Epithelial cell of proximal tubule (primary cell): ENCODE measurements around the gene TCERG1L. TPM values are rescaled to one million over a fixed set of nuclear protein-coding genes. Genes with fewer than 3 reads are reported as not detected.
"Not testable (repeated sequence)": the region's sequence is repeated elsewhere in the genome, so short reads cannot be mapped to it uniquely, and the experiment has no call there.

Experiments
- DNase-seq: peaks from one replicate; pipeline ENCODE4 v3.0.0-alpha.2; 2011; ENCODE audit warnings: low read depth
- H3K4me3 ChIP-seq: 2 replicates; pipeline ENCODE4 v1.5.1; 2011; ENCODE audit warnings: low read depth, mild to moderate bottlenecking, low read length
- total RNA-seq: library from RNA; depleted of rRNA; stranded (reverse); fragments of >200 nt; gene quantifications from 2 replicates; pipeline ENCODE4 v1.2.3, GENCODE V29; 2015
- TF ChIP-seq, protein P1 (sequence below): conservative IDR thresholded peaks from 2 replicates; pipeline ENCODE4 v1.5.1; 2012; ENCODE audit warnings: low read depth, mild to moderate bottlenecking, low read length

TCERG1L gene
- total RNA-seq, 1 donor from 2014 or later: not detected

DNA sequence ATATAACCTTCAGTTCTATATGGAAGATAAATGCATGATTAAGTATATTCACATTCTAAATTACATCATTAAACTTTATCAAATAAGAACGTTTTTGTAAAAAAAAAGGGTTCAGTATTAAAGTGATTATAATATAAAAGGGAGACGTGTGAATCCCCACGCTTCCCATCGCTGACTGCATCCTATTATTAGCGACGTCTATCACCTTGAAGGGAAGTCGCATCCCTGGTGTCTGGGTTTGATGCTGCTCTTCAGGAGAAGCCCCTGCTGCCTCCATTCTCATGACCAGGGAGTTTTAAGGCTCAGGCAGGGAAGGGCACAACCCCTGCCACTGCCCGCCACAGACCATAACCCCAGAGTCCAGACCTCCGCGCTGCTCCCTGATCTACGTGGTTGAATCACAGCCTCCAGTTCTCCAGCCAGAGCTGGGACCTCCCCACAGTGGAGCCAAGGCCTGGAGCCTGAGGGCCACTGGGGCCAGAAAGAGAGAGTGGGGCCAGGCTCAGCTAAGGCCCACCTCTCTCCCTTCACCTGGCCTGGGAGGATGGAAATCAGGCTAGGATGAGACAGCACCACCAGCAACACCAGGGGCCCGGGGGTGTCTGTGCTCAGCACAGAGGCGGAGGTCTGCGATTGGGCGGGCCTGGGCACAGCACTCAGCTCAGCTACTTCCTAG lies 130.6 kb downstream of the TCERG1L start:
- TF ChIP-seq, protein P1, sequence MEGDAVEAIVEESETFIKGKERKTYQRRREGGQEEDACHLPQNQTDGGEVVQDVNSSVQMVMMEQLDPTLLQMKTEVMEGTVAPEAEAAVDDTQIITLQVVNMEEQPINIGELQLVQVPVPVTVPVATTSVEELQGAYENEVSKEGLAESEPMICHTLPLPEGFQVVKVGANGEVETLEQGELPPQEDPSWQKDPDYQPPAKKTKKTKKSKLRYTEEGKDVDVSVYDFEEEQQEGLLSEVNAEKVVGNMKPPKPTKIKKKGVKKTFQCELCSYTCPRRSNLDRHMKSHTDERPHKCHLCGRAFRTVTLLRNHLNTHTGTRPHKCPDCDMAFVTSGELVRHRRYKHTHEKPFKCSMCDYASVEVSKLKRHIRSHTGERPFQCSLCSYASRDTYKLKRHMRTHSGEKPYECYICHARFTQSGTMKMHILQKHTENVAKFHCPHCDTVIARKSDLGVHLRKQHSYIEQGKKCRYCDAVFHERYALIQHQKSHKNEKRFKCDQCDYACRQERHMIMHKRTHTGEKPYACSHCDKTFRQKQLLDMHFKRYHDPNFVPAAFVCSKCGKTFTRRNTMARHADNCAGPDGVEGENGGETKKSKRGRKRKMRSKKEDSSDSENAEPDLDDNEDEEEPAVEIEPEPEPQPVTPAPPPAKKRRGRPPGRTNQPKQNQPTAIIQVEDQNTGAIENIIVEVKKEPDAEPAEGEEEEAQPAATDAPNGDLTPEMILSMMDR: no peak
- no peak overlapping the region for H3K4me3 ChIP-seq
- DNase-seq: no peak

DNA sequence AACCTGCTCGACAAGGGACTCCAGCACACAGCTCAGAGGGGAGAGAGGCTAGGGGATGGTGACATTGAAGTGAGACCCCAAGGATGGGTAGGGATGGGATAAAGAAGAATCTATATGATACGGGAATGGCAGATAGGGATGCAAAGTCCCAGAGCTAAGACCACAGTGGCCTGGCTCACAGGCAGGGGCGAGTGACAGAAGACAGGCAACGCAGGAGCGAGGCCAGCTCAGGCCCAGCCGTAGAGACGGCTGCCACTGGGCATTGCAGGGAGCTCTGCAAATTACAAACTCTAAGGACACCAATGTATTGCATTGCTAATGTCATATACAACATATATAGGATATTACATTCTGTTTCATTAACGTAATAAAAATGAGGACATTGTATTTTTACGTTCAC lies 131.4 kb downstream of the TCERG1L start:
- TF ChIP-seq, protein P1: no peak
- DNase-seq: no peak
- H3K4me3 ChIP-seq: no peak overlapping the region

DNA sequence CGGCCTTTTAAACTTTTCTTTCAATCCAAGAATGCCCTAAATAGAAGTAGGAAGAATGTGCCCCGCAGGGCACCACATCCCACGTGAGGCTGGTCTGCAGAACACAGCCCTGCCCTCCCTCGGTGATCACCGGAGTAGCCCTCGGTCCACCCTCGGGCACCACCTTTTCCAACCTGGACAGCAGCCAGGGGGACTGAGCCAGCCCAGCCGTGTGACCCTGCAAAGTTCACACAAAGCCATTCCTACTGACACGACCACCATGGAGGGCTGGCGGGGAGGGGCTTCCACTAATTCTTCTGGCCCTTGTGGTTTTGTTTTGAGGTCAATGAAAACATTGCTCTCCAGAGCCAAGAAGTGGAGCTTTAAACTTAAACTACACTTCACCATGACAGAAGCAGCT lies 132.2 kb downstream of the TCERG1L start:
- TF ChIP-seq, protein P1: no peak

DNA sequence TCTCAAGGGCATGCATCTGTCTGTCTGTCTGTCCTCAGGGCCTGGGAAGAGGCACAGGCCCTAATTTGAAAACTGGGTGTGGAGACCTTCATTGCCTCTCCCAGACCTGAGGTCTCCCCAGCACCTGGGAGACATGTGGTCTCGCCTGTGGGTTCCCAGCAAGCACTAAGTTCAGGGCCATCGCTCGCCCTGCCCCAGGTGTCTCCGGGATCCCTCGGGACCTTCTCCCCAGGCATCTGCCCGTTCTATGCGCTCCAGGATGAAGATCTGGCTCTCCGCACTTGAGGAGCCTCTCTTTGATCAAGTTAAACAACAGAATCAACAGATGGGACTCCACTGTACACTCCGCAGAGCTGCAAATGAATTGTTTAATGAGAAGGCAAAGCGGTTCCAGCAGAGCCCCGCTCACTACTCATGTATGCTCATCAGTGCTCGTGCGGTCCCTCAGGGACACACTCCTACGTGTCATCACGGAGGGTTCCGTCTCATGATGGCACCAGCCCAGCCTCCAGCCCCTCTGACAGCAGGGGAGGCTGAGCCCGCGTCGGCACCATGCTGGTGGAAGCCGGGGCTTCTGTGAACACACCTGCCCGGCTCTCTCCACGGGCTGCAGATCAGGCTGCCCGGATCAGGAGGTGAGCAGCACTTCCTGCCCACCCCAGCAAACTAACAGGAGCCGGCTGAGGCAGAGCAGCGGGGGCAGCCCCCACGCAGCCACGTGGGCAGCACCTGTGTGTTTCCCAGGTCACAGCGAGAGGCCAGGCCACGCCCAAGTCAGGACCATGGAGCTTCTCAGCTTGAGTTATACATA lies 132.8 kb downstream of the TCERG1L start:
- no peak overlapping the region for H3K4me3 ChIP-seq
- no peak for DNase-seq
- TF ChIP-seq, protein P1: no peak

More for the DNA sequence above, 132.2 kb downstream of the TCERG1L start:
- DNase-seq: no peak
- H3K4me3 ChIP-seq: no peak overlapping the region

DNA sequence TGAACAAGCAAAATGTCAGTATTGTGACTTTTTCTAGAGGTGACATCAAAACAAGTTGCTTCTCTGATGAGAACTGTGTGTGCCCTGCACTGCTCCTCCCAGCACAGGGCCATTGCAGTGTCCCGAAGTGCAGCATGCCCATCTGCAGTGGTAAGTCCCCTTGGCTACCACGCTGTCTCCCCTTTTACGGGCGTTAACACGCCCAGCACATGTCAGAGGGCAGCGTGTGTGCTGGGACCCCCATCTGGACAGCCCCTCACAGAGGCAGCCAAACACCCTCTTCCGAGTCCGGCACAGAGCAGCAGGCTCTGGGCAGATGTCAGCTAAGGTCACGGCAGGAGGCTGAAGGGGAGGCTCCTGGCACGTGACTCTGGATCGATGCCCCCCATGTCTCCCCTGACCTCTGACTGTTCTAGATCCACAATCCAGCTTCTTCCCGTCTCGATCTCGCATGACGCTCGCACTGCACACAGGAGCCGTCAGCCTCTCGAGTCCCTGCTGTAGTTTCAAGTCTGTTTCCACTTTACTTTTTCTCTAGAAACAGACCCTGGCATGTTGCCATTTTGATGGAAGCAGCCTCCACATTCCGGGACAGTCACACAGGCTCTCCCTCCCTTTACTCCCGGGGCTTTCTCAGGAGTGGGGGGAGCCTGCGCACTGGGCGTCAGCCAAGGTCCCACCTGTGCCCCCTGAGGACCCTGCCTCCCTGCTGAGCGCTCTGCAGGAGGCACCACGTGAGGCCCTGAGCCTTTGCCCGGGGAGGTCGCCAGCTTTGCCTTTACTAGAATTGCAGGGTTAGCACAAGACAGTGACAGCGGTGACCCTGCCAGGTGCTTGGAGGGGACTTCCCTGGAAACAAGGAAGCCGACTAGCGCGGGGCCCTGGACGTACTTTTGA lies 133.8 kb downstream of the TCERG1L start:
- TF ChIP-seq, protein P1: no peak
- H3K4me3 ChIP-seq: no peak overlapping the region
- DNase-seq: no peak

DNA sequence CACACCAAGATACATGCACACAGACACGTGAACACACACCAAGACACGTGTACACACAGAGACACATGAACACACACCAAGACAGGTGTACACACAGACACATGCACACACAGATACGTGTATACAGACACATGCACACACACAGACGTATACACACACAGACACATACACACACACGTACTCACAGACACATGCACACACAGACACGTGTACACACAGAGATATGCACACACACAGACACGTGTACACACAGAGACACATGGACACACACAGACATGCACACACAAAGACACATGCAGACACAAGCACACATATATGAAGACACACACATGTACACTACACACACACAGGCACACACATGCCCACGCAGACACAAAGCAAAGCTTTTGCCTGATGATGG lies 134.6 kb downstream of the TCERG1L start:
- DNase-seq: no peak
- TF ChIP-seq, protein P1: no peak
- H3K4me3 ChIP-seq: no peak overlapping the region

DNA sequence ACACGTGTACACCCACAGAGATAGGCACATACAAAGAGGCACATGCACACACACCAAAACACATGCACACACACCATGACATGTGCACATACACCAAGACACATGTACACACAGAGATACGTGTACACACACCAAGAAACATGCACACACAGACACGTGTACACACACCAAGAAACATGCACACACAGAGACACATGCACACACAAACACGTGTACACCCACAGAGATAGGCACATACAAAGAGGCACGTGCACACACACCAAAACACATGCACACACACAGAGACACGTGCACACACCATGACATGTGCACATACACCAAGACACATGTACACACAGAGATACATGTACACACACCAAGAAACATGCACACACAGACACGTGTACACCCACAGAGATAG lies 135.2 kb downstream of the TCERG1L start:
- not testable (repeated sequence) for H3K4me3 ChIP-seq, DNase-seq
